Common myeloid progenitor, CD34-positive (primary cell): ENCODE results near the gene DLX4.

Source experiments
- CTCF ChIA-PET: fragments of 350-600 bp; sonication (Branson Sonifier 250); formaldehyde crosslinking; loops from one replicate; lab custom pipeline; 2021; ENCODE audit warnings: antibody characterized with exemption; lab: Charles Lee
- POLR2A ChIA-PET: fragments of 350-600 bp; sonication (Branson Sonifier 250); formaldehyde crosslinking; loops from one replicate; lab custom pipeline; 2021; ENCODE audit warnings: antibody characterized with exemption; lab: Charles Lee
- DNase-seq, 3 donors: peaks; one replicate each; pipeline versions ENCODE4 v3.0.0 to v3.0.0-alpha.2; 2013
- H3K27ac ChIP-seq, 2 experiments: 1 replicate in 1 of 2; 2 replicates in 1 of 2; pipeline ENCODE4 v1.7.0; 2013; ENCODE audit warnings: inconsistent platforms in 2 of 2, low read length in 2 of 2, mild to moderate bottlenecking in 2 of 2, low read depth in 1 of 2, moderate library complexity in 1 of 2; ENCODE audit not compliant: severe bottlenecking in 2 of 2, insufficient read depth in 1 of 2, poor library complexity in 1 of 2
- H3K27me3 ChIP-seq, 5 experiments: replicated peaks in 2 of 5; 1 replicate in 3 of 5; 2 replicates in 2 of 5; pipeline versions ENCODE4 v1.6.1 to v1.7.0; 2013; ENCODE audit warnings: low read length in 4 of 5, mild to moderate bottlenecking in 2 of 5, moderate library complexity in 2 of 5, inconsistent platforms in 1 of 5; ENCODE audit not compliant: insufficient read depth in 5 of 5, control insufficient read depth in 4 of 5
- H3K36me3 ChIP-seq, 4 experiments: 1 replicate in 2 of 4; 2 replicates in 2 of 4; pipeline versions ENCODE4 v1.6.1 to v1.7.0; 2013; ENCODE audit warnings: low read length in 3 of 4, control low read depth in 1 of 4, mild to moderate bottlenecking in 1 of 4; ENCODE audit not compliant: control insufficient read depth in 4 of 4, insufficient read depth in 4 of 4
- H3K4me1 ChIP-seq, 4 experiments: 1 replicate in 3 of 4; 2 replicates in 1 of 4; pipeline versions ENCODE4 v1.6.1 to v1.7.1; 2013; ENCODE audit warnings: low read length in 3 of 4, mild to moderate bottlenecking in 3 of 4, control low read depth in 1 of 4, inconsistent platforms in 1 of 4, moderate library complexity in 1 of 4; ENCODE audit not compliant: control insufficient read depth in 4 of 4, insufficient read depth in 4 of 4; ENCODE audit errors: control extremely low read depth in 1 of 4
- H3K4me3 ChIP-seq, 7 experiments: 1 replicate in 4 of 7; 2 replicates in 3 of 7; pipeline versions ENCODE4 v1.5.1 to v1.7.0; 2013; ENCODE audit warnings: mild to moderate bottlenecking in 7 of 7, low read length in 6 of 7, moderate library complexity in 6 of 7, inconsistent platforms in 2 of 7, low read depth in 2 of 7, control low read depth in 1 of 7; ENCODE audit not compliant: insufficient read depth in 4 of 7, control insufficient read depth in 1 of 7; ENCODE audit errors: extremely low read depth in 1 of 7
- H3K9me3 ChIP-seq, 5 experiments: 1 replicate in 4 of 5; 2 replicates in 1 of 5; pipeline versions ENCODE4 v1.6.1 to v1.7.1; 2013; ENCODE audit warnings: low read length in 4 of 5, mild to moderate bottlenecking in 2 of 5, inconsistent platforms in 1 of 5, low read depth in 1 of 5, moderate library complexity in 1 of 5; ENCODE audit not compliant: control insufficient read depth in 4 of 5, insufficient read depth in 2 of 5; ENCODE audit errors: control extremely low read depth in 1 of 5
- WGBS: methylation state at CpG from one replicate; pipeline ENCODE4 v1.1.5; 2013; ENCODE audit not compliant: insufficient coverage; 5-methylcytosine and 5-hydroxymethylcytosine counted together

Gene DLX4

GRCh38 chr17:50018909-50019308 lies 49.9 kb downstream of the DLX4 start:
- Histone ChIP-seq H3K4me3 (no peak overlapping the region), H3K4me1 (peaks cover 0 to 6% (median 5%) of the 10 kb centered on the region in 4 experiments), H3K36me3 (no peaks in the 10 kb centered on the region), H3K27ac (no peak overlapping the region), H3K27me3 (no peaks in the 10 kb centered on the region), H3K9me3 (peaks cover 0 to 13% (median 6%) of the 10 kb centered on the region in 5 experiments)
- ChIA-PET POLR2A (no interaction called here), CTCF (no interaction called here)
- 100% methylated on average over 1 of the region's 1 CpG for WGBS
- no peak for DNase-seq

GRCh38 chr17:50020841-50021599 lies 52.0 kb downstream of the DLX4 start:
- Histone ChIP-seq H3K9me3 (no peaks in the 10 kb centered on the region), H3K4me1 (peaks cover 0 to 6% (median 5%) of the 10 kb centered on the region in 4 experiments), H3K27me3 (peaks cover 0 to 1% (median 0%) of the 10 kb centered on the region in 5 experiments), H3K4me3 (no peak overlapping the region), H3K27ac (no peak overlapping the region), H3K36me3 (no peaks in the 10 kb centered on the region)
- DNase-seq = peak in 2 of 3 donors; percentile 49 to 56
- WGBS = 52% methylated on average over 11 of the region's 13 CpGs
- POLR2A ChIA-PET = no interaction called here
- CTCF ChIA-PET = interaction anchor here (0.7 to 3.1 kb wide), 6 partner anchors 10 to 73 kb away, joined by 3 to 17 read pairs (median 6); no protein-coding TSS in a partner anchor

GRCh38 chr17:50021681-50022370 lies 52.8 kb downstream of the DLX4 start:
- Histone ChIP-seq H3K27me3 (peaks cover 0 to 2% (median 0%) of the 10 kb centered on the region in 5 experiments), H3K9me3 (no peaks in the 10 kb centered on the region), H3K36me3 (no peaks in the 10 kb centered on the region), H3K27ac (no peak overlapping the region), H3K4me3 (no peak overlapping the region), H3K4me1 (peaks cover 0 to 10% (median 5%) of the 10 kb centered on the region in 4 experiments)
- CTCF ChIA-PET = interaction anchor here (0.7 to 3.1 kb wide), 7 partner anchors 10 to 72 kb away, joined by 3 to 17 read pairs (median 6); no protein-coding TSS in a partner anchor
- no peak for DNase-seq
- WGBS = 98% methylated on average over 5 of the region's 6 CpGs
- POLR2A ChIA-PET = no interaction called here

- Histone ChIP-seq H3K27ac (no peak overlapping the region), H3K27me3 (peaks cover 0 to 2% (median 0%) of the 10 kb centered on the region in 5 experiments), H3K4me1 (peaks cover 0 to 18% (median 12%) of the 10 kb centered on the region in 4 experiments), H3K36me3 (no peaks in the 10 kb centered on the region), H3K9me3 (no peaks in the 10 kb centered on the region), H3K4me3 (no peak overlapping the region)
- 100% methylated on average over 6 of the region's 6 CpGs for WGBS
- DNase-seq = no peak
- CTCF ChIA-PET = interaction anchor here (1.0 to 3.1 kb wide), 2 partner anchors 65 to 72 kb away, joined by 6 to 17 read pairs; no protein-coding TSS in a partner anchor
- POLR2A ChIA-PET = no interaction called here
Measured at GRCh38 chr17:50022463-50023130, 53.6 kb downstream of the DLX4 start.

- ChIA-PET CTCF (no interaction called here), POLR2A (no interaction called here)
- Histone ChIP-seq H3K9me3 (no peaks in the 10 kb centered on the region), H3K4me3 (no peak overlapping the region), H3K27me3 (peaks cover 0 to 2% (median 0%) of the 10 kb centered on the region in 5 experiments), H3K36me3 (no peaks in the 10 kb centered on the region), H3K27ac (no peak overlapping the region), H3K4me1 (peaks cover 0 to 27% (median 22%) of the 10 kb centered on the region in 4 experiments)
- no peak for DNase-seq
- 80% methylated on average over 2 of the region's 8 CpGs for WGBS
Measured at GRCh38 chr17:50023520-50023919, 54.5 kb downstream of the DLX4 start.
